DMS 273 (cell line): Measurements from ENCODE around the gene LAG3.
"Not testable (repeated sequence)": the region's sequence is repeated elsewhere in the genome, so short reads cannot be mapped to it uniquely, and the experiment has no call there.

Source experiments
- DNase-seq: peaks from one replicate; lab custom pipeline; 2025; ENCODE audit not compliant: unreplicated experiment; lab: John Stamatoyannopoulos, UW

The LAG3 gene

GRCh38 chr12:6772331-6772695 is at the start of gene LAG3:
LAG3 (plus strand) TSS chr12:6772520; CDS start chr12:6772853, 333 bp downstream.
- no peak for DNase-seq

GRCh38 chr12:6722863-6723262 is 49.5 kb upstream of the LAG3 start:
- no peak for DNase-seq

- peak; percentile 98 for DNase-seq
Observed at GRCh38 chr12:6723607-6724408, 48.5 kb upstream of the LAG3 start, which contains the start of gene COPS7A. COPS7A (plus strand) TSS chr12:6724046; CDS start chr12:6724657, 611 bp downstream.

GRCh38 chr12:6724409-6724797 is 47.9 kb upstream of the LAG3 start:
- peak; percentile 50 for DNase-seq

- DNase-seq, result no peak
Observed at GRCh38 chr12:6725350-6725749, 47.0 kb upstream of the LAG3 start.

- no peak for DNase-seq
Observed at GRCh38 chr12:6729186-6729585, 43.1 kb upstream of the LAG3 start.

GRCh38 chr12:6730169-6730568 is 42.2 kb upstream of the LAG3 start:
- DNase-seq, result no peak

- DNase-seq, result no peak
Observed at GRCh38 chr12:6734506-6735387, 37.6 kb upstream of the LAG3 start.

GRCh38 chr12:6735448-6736191 is 36.7 kb upstream of the LAG3 start:
- DNase-seq, result peak; percentile 70

- no peak for DNase-seq
Observed at GRCh38 chr12:6736754-6737153, 35.6 kb upstream of the LAG3 start.

GRCh38 chr12:6742080-6742479 is 30.2 kb upstream of the LAG3 start:
- DNase-seq, result not testable (repeated sequence)

GRCh38 chr12:6742834-6743233 is 29.5 kb upstream of the LAG3 start:
- no peak for DNase-seq

GRCh38 chr12:6743300-6743699 is 29.0 kb upstream of the LAG3 start:
- DNase-seq, result not testable (repeated sequence)

GRCh38 chr12:6745741-6746525 is 26.4 kb upstream of the LAG3 start:
- no peak for DNase-seq

GRCh38 chr12:6747216-6747615 is 25.1 kb upstream of the LAG3 start:
- no peak for DNase-seq

- no peak for DNase-seq
Observed at GRCh38 chr12:6748761-6749160, 23.6 kb upstream of the LAG3 start.

GRCh38 chr12:6750506-6750905 is 21.8 kb upstream of the LAG3 start:
- DNase-seq, result no peak

GRCh38 chr12:6751767-6752166 is 20.6 kb upstream of the LAG3 start:
- DNase-seq, result no peak

- DNase-seq, result peak; percentile 64
Observed at GRCh38 chr12:6752167-6752920, 20.0 kb upstream of the LAG3 start.
